GM21526 (cell line): ENCODE results near the gene ACTR1A.
"Not testable (repeated sequence)": the region's sequence is repeated elsewhere in the genome, so short reads cannot be mapped to it uniquely, and the experiment has no call there.

ENCODE experiments used
- ATAC-seq: cut with Tn5 transposase; IDR thresholded peaks from one replicate; pipeline ENCODE4 v1.9.1; 2021; ENCODE audit warnings: moderate library complexity; ENCODE audit not compliant: unreplicated experiment, low FRiP score

ACTR1A gene

DNA sequence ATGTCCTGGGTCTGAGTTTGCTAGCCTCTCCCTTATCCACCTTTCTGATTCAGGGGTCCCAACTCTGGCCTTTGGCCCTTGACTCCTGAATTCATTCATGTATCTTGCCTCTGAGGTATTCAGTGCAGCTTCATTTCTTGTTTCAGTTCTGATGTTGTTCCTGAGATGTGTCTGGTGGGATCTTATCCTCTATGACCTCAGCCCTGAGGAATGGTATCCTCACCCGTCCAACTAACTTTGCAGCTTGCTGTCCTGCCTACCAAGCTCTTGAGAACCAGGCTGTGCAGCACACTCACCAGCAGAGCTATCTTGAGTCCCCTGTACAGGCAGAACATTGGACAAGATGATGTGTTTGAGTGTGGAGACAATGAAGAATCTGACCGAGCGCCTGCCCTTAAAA, 15.0 kb upstream of the ACTR1A start:
- no peak for ATAC-seq

DNA sequence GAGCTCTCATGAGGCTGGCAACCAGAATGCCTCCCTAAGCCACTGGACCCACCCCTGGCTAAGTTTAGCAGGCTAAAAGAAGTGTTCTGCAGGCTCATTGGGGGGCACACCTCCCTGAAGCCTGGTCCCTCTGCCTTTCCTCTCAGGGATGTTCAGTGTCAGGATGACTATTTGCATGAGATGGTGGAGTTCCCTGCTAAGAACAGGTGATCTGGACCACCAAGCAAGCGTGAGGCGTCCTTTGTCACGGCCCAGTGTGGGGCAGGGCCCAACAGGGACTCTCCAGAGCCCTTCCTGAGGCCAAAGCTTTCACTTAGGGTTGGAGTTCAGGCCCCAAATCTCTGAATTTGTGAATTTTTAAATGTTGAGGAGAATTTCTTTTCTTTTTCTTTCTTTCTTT, 13.2 kb upstream of the ACTR1A start:
- ATAC-seq: no peak

DNA sequence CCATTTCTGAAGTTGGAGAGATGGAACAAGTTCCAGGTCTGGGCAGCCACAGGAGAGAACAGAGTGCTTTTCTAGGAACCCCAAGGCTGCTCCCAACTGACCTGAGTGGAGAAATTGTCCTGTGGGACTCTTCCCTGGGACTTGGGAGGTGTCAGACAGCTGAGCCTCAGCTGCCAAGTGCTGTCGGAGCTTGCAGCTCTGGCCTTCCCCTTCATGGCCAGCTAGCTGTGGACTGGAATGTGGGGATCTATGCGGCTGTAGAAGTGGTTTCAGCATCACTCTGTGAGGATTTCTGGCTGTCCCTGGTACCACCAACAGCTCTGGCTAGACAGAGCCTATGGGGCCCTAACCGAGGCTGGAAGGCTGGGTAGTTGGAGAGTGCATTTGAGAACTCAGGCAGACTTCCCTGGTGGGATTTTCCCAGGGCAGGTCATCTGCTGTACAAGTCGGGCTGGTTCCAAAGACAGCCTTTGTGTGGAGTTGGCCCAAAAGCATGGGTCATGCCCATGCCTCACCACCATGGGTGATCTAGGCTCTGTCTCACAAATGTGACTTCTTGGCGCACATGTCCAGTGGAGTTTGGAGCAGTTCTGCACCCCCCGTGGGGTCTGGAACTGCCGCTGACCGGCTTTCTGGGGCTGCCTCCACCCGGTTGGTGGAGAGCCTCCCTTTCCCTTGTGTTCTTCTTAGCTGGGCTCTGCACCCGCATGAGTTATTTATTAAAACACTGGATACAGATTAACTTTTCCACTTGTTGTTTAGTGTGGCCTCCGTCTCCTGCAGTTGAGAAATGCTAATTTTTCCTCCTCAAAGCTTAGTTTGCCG, 12.2 kb upstream of the ACTR1A start:
- no peak for ATAC-seq

DNA sequence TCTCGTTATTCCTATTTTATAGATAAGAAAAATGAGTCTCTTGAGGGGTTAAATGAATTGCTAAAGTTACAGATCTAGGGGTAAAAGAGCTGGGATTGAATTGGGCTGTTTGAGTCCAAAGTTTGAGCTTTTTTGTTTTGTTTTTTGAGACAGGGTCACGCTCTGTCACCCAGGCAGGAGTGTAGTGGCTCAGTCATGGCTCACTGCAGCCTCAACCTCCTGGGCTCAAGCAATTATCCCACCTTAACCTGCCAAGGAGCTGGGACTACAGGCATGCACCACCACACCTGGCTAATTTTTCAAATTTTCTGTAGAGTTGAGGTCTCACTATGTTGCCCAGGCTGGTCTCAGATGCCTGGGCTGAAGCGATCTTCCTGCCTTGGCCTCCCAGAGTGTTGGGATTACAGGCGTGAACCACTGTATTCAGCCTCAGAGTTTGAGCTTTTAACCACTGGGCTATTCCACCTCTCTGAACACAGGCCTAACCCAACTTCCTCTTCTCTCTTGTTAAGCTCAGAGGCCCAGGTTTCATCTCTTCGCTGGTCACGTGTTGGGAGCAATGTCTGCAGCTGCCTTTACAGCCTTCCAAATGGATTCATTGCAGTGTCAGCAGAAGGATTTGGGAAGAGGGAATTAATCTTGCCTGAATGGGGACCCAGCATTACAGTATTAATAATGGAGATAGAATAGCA, 9.2 kb upstream of the ACTR1A start:
- peak; percentile 72 for ATAC-seq

DNA sequence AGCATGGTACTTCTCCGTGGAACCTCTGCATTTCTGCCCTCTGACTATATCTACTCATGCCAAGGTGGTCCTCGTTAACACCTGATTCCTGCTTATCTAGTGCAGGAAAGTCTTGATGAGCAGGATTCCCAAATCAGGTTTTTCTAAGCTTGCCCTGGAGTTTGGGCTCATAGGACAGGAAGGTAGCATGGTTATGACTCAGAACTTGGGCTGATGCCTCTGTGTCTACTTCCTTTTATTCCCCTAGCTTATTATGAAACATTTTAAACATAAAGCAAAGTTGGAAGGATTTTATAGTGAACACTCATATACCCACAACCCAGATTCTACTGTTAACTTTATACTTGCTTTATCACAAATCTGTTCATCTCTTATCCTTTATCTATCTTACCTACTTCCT, 6.9 kb upstream of the ACTR1A start:
- ATAC-seq: no peak

DNA sequence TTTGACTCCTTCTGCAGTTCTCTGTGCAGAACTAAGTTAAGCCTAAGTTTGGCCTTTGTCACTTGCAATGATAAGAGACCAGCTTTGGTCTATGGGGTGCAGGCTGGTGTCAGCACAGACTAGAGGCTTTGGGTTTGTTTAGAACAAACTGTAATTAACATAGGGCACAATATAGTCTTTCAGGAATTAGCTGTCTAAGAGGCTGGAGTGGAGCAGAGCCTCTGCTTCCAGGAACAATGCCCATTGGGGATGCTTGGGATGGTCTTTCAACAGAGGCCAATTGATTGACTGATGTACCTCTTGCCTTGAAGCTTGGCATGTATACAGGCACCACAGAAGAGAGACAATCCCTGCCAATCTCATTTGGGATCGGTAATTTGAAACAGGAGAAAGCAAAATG, 6.0 kb upstream of the ACTR1A start:
- no peak for ATAC-seq

DNA sequence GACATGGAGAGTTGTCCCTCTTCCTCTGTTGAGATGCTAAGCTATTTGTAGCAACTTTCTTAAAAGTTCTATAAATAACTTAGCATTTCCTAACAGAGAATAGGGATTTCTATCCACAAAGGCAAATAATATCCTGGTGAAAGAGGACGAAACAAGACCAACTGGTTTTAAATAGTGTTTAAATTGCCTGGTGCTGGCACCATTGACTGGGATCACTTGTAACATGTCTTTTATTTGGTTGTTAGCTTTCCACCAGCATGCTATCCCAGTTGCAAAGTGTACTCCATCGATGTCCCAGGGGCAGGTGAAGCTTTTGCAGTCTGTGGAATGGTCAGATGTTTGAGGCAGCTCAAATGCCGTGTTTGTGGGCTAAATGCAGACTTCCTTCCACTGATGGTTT, 5.0 kb upstream of the ACTR1A start:
- ATAC-seq: no peak

DNA sequence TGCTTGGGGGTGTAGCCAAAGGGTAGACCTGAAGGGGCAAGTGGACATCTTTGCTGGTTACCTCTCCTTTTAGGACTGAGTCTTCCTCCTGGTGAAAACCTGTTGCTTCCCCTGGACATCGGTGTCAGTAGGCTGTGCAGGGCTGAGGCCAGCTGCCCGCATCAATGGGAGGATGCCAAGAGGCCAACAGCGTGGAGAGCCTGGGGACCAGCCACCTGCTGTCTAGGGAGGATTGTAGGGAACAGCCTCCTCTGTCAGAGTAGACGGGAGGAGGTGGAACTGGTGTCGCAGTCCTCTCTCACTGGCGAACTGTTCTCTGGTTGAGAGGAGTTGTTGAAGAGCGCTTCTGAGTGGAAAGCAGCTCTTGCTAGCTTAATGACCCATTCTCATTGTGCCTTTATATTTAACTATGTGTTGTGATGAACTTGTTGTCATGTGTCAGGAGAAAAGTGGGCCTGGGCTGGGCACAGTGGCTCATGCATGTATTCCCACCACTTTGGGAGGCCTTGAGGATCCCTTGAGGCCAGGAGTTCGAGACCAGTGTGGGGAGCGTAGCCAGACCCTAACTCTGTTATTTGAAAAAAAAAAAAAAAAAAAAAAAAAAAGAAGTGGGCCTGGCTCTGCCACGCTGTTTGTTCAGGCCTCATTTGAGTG, 3.1 kb upstream of the ACTR1A start:
- ATAC-seq: no peak

DNA sequence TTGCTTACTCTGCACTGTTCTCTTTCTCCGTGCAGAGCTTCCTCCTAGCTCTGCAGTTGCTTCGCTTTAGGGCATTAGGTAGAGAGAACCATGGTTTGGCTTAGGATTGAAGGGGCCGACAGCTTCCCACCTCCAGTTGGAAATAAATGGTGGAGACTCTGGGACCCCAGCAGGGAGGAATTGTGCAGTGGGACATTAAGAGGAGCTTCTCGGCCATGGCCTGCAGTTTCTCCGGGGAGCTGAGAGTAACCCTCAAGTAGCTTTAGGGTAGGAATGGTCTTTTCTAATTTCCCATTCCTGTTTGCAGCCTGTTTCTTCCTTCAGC, 2.4 kb upstream of the ACTR1A start:
- ATAC-seq: no peak

DNA sequence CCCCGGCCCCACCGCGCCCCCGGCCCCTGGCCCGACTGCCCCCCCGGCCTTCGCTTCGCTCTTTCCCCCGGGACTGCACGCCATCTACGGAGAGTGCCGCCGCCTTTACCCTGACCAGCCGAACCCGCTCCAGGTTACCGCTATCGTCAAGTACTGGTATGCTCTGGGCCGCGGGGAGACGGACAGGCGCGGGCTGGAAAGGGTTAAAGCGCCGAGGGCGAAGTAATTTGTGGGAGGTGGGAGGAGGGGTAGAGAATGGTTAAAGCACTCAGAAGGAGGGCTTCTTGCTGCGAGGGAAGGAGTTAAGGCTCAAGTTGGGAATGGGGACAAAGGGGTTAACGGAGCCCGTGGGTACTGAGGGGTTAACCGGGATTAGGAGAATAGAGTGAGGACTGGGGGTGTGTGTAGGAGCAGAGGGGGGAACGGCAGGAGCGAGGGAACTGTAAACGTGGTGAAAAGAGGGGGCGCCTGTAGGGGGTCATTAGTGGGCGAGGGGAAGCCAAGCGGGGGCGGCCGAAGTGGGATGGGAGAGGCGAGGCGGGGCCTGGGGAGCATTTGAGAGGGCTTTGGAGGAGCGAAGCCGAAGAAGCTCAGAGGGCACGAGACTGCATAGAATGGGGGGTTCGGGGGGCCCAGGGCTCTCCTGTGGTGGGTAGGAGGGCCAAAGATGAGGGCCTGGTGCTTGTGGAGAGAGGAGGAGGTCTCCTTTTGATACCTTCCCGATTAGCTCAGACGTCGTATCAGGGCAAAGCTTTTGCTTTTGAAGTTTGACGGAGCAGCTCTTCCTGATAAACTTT, 1.9 kb upstream of the ACTR1A start:
- no peak for ATAC-seq

DNA sequence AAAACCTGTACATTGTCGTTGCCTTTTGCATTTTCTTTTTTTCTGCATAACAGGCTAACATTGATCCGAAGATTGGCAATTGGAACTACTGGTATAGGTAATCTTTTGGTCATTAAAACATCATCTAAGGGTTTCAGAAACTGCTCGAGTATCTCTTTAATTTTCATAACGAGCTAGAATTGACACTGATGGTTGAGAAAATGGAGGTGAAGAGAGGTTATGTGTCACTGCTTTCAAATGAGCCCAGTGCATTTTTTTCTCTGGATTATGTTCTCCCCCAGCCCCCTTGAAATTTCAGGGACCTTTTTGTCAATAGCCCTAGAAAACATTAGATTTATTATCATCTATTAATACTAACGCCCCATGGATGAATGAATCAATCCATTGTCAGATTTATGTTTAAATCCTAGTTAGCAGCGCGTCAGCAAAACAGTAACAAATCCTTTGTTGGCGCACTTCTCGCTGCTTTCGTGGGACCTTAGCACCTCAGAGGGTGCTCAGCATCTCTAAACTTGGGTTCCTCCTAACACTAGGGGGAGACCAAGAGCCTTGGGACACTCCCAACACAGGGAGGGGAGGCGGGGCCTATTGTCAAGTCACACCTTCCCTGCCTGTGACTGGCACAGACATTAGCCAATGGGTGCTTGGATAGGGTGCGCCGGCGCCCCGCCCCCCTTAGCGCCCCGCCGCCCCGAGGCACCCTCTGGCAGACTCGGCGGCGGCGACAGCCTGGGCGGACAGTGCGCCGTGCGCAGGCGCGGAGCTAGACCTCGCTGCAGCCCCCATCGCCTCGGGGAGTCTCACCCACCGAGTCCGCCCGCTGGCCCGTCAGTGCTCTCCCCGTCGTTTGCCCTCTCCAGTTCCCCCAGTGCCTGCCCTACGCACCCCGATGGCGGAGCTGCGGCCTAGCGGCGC, 1.0 kb upstream of the ACTR1A start, which contains the start of gene SUFU:
Gene SUFU (plus strand): TSS at position 709 of the 915 bp plus-strand sequence. CDS start 181 bp downstream, at position 890.
- ATAC-seq: peak; percentile 61

DNA sequence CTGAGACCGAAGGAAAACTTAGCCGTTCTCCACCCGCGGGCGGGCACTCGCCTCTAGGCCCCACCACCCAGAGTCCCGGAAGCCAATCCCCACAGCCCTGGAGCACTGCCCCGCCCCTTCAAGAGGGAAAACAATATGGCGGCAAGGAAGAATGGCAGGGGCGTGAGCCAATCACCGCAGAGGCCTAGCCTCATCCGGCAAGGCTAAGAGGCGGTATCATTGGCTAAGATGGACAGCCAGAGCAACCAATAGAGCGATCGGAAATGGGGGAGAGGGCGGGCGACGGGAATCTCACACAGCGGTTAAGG, 529 bp downstream of the ACTR1A start:
- peak; percentile 70 for ATAC-seq

DNA sequence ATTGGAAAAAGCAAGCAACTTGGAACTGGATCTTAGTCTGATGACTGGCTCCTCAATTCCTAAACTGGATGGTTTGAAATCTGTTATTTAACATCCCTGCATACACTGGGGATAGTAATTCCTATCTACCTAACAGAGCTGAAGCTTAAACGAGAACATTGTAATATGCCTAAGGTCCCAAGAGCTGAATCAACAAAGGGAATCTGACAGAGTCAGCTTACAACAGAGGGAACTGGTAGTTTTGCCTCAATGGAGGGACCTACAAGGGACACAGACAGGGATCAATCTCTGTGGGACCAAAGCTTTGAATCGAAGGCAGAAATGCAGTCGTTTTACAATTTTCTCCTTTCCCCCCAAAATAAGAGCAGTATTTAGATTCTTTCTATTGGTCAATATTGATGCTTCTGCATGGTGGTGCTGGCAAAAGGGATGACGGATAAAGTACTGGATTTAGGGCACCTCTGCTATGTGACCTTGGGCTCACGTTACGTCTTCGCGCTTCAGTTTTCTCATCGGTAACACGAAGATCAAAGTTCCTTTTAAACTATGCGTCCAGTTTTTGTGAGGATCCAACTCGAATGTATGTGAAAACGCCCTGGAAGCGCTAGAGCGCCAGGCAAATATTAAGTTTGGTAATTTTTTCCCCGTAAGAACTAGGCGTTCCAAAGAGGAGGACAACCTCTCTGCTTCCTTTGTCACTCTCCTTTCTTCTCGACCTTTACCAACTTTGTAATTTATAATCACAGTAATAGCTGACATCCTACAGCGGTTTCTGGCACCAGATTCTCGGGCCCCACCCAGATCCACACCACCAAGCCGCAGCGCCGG, 1.1 kb downstream of the ACTR1A start:
- no peak for ATAC-seq

DNA sequence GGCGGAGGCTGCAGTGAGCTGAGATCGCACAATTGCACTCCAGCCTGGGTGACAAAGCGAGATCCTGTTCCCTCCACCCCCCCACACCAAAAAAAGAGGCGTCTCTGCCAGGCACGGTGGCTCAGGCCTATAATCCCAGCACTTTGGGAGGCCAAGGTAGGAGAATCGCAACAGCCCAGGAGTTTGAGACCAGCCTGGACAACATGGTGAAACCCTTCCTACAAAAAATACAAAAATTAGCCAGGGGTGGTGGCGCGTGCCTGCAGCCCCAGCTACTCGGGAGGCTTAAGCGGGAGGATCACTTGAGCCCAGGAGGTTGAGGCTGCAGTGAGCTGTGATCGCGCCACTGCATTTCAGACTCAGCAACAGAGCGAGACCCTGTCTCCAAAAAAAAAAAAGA, 1.8 kb downstream of the ACTR1A start:
- not testable (repeated sequence) for ATAC-seq

DNA sequence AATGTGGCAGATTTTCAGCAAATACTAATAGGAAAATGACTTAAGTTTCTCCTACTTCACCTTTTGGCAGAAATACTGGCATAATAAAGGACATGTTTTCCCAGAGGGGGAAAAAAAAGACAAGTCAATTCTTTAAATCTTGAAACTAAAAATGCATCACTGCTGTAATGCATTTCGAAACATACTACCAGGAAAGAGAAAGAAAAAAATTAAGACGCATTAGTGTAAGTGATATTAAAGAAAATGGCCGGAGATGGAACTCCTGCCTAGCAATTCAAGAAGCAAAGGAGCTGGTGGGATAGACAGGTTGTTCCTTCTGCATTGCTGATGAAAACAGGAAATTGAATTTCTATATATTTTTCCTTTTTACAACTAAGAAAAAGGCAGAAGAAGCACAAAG, 3.2 kb downstream of the ACTR1A start:
- ATAC-seq: no peak

DNA sequence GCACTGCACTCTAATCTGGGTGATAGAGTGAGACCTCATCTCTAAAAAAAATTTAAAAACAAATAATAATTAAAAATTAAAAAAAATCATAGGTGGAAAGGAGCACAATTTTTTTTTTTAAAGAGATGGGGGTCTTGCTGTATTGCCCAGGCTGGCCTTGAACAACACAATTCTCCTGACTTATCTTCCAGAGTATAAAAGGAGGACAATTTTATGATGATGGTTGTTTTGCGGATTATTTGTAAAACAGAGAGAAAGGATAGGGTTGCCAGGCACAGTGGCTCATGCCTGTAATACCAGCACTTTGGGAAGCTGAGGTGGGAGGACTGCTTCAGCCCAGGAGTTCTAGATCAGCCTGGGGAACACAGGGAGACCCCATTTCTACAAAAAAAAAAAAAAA, 5.0 kb downstream of the ACTR1A start:
- ATAC-seq: no peak

DNA sequence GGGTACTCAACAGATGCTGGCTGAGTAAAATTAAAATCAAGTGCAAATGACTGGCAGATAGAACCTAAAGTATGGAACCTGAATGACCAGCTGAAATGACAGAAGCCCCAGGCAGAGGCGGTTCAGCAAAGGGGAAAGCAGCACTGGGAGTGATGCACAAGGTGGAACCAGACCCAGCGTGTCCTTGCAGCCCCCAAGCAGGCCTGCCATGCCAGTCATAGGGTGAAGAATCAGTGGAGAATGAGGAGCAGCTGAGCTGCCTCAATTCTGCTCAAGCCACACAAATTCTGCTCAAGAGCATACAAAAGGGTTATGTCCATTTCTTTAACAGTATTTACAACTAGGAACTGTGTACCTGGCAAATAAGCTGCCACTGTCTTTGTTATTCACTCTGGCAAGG, 8.7 kb downstream of the ACTR1A start:
- ATAC-seq: no peak

DNA sequence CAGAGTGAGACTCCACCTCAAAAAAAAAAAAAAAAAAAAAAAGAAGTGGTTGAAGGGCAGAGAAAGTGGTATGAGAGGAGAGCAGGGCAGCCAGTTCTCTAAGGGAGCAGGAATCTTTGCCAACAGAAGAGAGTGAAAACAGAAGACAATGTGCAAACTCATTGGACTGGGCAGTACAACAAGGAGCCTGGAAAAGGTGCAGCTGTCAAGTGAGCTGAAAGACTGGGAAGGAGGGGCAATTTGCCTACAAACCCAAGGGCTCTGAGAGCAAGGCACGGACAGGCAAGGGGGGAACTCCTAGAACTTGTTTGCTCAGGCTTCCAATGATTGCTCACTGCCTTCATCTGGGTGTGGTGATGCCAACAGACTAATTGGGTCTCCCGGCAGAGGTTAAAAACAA, 9.5 kb downstream of the ACTR1A start:
- no peak for ATAC-seq

DNA sequence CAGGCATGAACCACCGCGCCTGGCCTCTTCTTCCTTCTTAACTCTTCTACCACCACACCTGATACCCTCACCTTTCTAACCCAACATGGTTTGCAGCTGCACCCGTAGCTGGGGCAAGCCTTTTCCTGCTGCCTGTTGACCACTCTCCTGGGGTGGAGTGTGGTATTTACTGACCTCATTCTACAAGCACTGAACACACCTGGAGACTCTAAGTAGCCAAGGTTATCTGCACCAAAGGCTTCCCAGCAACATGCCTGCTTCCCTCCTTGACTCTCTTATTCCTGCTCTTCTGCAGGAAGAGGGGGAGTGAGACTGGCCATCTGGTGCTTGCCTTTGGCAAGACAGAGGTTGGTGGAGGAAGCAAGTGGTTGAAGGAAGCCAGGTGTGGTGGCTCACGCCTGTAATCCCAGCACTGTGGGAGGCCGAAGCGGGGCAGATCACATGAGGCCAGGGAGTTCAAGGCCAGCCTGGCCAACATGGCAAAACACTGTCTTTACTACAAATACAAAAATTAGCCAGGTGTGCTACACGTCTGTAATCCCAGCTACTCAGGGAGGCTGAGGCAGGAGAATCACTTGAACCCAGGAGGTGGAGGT, 10.1 kb downstream of the ACTR1A start:
- no peak for ATAC-seq
